ENCODE data around the gene UNC13D. TPM values are rescaled to one million over a fixed set of nuclear protein-coding genes. Genes with fewer than 3 reads are reported as not detected.
"Not testable (repeated sequence)": the region's sequence is repeated elsewhere in the genome, so short reads cannot be mapped to it uniquely, and the experiment has no call there.

The UNC13D gene
- total RNA-seq, 1 experiment from 2014 or later = 12.7 TPM

DNA sequence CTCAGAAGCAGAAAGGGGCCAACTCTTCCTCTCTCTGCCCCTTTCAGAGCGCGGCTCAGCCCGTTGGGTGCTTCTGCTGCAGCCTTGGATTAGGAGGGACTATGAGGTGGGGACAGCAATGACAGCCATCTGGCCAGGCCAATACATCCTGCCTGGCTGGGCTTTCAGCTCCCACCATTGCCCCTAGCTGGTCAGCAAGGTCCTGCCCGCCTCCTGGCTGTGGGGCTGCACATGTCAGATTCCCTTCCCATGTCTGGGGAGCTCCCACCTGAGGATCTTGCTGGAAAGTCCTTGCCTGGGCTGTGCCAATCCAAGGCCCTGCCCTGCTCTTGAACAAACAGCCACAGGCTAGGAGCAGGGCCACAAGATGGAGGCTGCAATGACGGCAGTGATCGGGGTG lies 44.3 kb upstream of the UNC13D start:
- TF ChIP-seq, protein P1, sequence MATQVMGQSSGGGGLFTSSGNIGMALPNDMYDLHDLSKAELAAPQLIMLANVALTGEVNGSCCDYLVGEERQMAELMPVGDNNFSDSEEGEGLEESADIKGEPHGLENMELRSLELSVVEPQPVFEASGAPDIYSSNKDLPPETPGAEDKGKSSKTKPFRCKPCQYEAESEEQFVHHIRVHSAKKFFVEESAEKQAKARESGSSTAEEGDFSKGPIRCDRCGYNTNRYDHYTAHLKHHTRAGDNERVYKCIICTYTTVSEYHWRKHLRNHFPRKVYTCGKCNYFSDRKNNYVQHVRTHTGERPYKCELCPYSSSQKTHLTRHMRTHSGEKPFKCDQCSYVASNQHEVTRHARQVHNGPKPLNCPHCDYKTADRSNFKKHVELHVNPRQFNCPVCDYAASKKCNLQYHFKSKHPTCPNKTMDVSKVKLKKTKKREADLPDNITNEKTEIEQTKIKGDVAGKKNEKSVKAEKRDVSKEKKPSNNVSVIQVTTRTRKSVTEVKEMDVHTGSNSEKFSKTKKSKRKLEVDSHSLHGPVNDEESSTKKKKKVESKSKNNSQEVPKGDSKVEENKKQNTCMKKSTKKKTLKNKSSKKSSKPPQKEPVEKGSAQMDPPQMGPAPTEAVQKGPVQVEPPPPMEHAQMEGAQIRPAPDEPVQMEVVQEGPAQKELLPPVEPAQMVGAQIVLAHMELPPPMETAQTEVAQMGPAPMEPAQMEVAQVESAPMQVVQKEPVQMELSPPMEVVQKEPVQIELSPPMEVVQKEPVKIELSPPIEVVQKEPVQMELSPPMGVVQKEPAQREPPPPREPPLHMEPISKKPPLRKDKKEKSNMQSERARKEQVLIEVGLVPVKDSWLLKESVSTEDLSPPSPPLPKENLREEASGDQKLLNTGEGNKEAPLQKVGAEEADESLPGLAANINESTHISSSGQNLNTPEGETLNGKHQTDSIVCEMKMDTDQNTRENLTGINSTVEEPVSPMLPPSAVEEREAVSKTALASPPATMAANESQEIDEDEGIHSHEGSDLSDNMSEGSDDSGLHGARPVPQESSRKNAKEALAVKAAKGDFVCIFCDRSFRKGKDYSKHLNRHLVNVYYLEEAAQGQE (IDR thresholded peaks at IDR 0.05; ENCODE audit: insufficient read depth in 1 of 2, low read depth in 2 of 2, low read length in 1 of 2) = no peak
- TF ChIP-seq TCF7L2 (IDR thresholded peaks at IDR 0.05; ENCODE audit: low read depth, low read length) (no peak), POLR2AphosphoS5 (IDR thresholded peaks at IDR 0.05; ENCODE audit: low read depth, low read length) (0 out of 2 replicates have a peak, but pooled peaks have one; percentile 42), SIN3A (IDR thresholded peaks at IDR 0.05; ENCODE audit: borderline replicate concordance, insufficient read depth, low read depth, low read length) (no peak)
- TF ChIP-seq, protein P2, sequence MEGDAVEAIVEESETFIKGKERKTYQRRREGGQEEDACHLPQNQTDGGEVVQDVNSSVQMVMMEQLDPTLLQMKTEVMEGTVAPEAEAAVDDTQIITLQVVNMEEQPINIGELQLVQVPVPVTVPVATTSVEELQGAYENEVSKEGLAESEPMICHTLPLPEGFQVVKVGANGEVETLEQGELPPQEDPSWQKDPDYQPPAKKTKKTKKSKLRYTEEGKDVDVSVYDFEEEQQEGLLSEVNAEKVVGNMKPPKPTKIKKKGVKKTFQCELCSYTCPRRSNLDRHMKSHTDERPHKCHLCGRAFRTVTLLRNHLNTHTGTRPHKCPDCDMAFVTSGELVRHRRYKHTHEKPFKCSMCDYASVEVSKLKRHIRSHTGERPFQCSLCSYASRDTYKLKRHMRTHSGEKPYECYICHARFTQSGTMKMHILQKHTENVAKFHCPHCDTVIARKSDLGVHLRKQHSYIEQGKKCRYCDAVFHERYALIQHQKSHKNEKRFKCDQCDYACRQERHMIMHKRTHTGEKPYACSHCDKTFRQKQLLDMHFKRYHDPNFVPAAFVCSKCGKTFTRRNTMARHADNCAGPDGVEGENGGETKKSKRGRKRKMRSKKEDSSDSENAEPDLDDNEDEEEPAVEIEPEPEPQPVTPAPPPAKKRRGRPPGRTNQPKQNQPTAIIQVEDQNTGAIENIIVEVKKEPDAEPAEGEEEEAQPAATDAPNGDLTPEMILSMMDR (IDR thresholded peaks at IDR 0.05) = no peak
- in situ Hi-C loops (cut with HindIII; ENCODE audit: low pct_unique_long_range_greater_than_20kb, low sequenced_read_pairs) (no loop called here), intact Hi-C loops (cut with micrococcal nuclease; ENCODE audit: unreplicated experiment) (no loop called here)
- Histone ChIP-seq H3K27ac (ENCODE audit: low read length) (no peak overlapping the region), H3K4me3 (ENCODE audit: low read depth in 2 of 2, low read length in 2 of 2) (no peak overlapping the region), H3K27me3 (ENCODE audit: control insufficient read depth, insufficient read depth, low read length) (no peaks in the 10 kb centered on the region), H3K9me3 (ENCODE audit: control insufficient read depth, insufficient read depth, low read depth, low read length) (no peaks in the 10 kb centered on the region), H3K36me3 (ENCODE audit: control insufficient read depth, insufficient read depth, low read length) (no peaks in the 10 kb centered on the region), H3K4me1 (ENCODE audit: control insufficient read depth, insufficient read depth, low read length) (no peaks in the 10 kb centered on the region)
- ChIA-PET POLR2A (no interaction called here), CTCF (interaction anchor here (0.7 kb wide), 1 partner anchor 21 kb away, joined by 4 read pairs; no protein-coding TSS in a partner anchor)
- no peak for ATAC-seq
- no TSS peak for BruUV-seq (replicated peaks)
- no peak for DNase-seq (ENCODE audit: low read depth, low spot score)

DNA sequence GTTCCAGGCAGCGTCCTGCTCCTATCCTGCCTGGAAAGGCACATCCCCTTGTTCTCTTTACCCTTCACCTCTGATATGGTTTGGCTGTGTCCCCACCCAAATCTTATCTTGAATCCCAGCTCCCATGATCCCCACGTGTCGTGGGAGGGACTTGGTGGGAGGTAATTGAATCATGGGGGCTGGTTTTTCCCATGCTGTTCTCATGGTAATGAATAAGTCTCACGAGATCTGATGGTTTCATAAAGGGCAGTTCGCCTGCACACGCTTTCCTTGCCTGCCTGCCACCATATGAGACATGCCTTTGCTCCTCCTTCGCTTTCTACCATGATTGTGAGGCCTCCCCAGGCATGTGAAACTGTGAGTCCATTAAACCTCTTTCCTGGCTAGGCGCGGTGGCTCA lies 41.7 kb upstream of the UNC13D start:
- in situ Hi-C loops (cut with HindIII; ENCODE audit: low pct_unique_long_range_greater_than_20kb, low sequenced_read_pairs); intact Hi-C loops (cut with micrococcal nuclease; ENCODE audit: unreplicated experiment); H3K4me3 ChIP-seq (ENCODE audit: low read depth in 2 of 2, low read length in 2 of 2); H3K27ac ChIP-seq (ENCODE audit: low read length); H3K9me3 ChIP-seq (ENCODE audit: control insufficient read depth, insufficient read depth, low read depth, low read length); H3K4me1 ChIP-seq (ENCODE audit: control insufficient read depth, insufficient read depth, low read length); POLR2A ChIA-PET; CTCF ChIA-PET; H3K36me3 ChIP-seq (ENCODE audit: control insufficient read depth, insufficient read depth, low read length); DNase-seq (ENCODE audit: low read depth, low spot score); H3K27me3 ChIP-seq (ENCODE audit: control insufficient read depth, insufficient read depth, low read length); ATAC-seq; BruUV-seq (replicated peaks): not testable (repeated sequence)

DNA sequence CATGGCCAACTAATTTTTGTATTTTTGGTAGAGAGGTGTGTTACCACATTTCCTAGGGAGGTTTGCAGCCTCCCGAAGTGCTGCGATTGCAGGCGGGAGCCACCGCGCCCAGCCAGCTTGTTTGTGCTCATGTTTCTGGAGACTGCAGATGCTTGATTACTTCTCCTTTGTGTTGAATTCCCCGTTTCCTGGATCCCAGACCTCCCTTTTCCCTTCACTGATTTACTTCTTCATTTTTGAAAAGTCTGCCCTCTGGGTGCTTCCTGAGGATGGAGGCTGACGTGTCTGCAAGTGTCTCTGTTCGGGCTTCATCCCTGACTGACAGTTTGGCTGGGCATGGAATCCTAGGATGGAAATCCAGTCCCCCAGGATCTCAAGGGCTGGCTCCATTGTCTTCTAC lies 41.2 kb upstream of the UNC13D start:
- TF ChIP-seq, protein P2 (IDR thresholded peaks at IDR 0.05) = no peak
- TF ChIP-seq POLR2AphosphoS5 (IDR thresholded peaks at IDR 0.05; ENCODE audit: low read depth, low read length) = no peak
- TF ChIP-seq SIN3A (IDR thresholded peaks at IDR 0.05; ENCODE audit: borderline replicate concordance, insufficient read depth, low read depth, low read length) = no peak
- TF ChIP-seq, protein P1 (IDR thresholded peaks at IDR 0.05; ENCODE audit: insufficient read depth in 1 of 2, low read depth in 2 of 2, low read length in 1 of 2) = no peak
- ATAC-seq (no peak), DNase-seq (ENCODE audit: low read depth, low spot score) (no peak)
- CTCF ChIA-PET = no interaction called here
- Histone ChIP-seq H3K36me3 (ENCODE audit: control insufficient read depth, insufficient read depth, low read length) (no peaks in the 10 kb centered on the region), H3K27ac (ENCODE audit: low read length) (no peak overlapping the region), H3K4me3 (ENCODE audit: low read depth in 2 of 2, low read length in 2 of 2) (no peak overlapping the region), H3K4me1 (ENCODE audit: control insufficient read depth, insufficient read depth, low read length) (no peaks in the 10 kb centered on the region), H3K27me3 (ENCODE audit: control insufficient read depth, insufficient read depth, low read length) (no peaks in the 10 kb centered on the region), H3K9me3 (ENCODE audit: control insufficient read depth, insufficient read depth, low read depth, low read length) (no peaks in the 10 kb centered on the region)
- no TSS peak for BruUV-seq (replicated peaks)
- in situ Hi-C loops (cut with HindIII; ENCODE audit: low pct_unique_long_range_greater_than_20kb, low sequenced_read_pairs) = no loop called here
- intact Hi-C loops (cut with micrococcal nuclease; ENCODE audit: unreplicated experiment) = no loop called here
- POLR2A ChIA-PET = no interaction called here
